Measurements from ENCODE around the gene GREM1.

GREM1 gene

GRCh38 chr15:32781781-32782180 lies 64.0 kb downstream of the GREM1 start:
- DNase-seq (ENCODE audit: low read depth in 2 of 3, low spot score in 1 of 3), result no peak

GRCh38 chr15:32784581-32784980 lies 66.8 kb downstream of the GREM1 start:
- DNase-seq (ENCODE audit: low read depth in 2 of 3, low spot score in 1 of 3), result no peak

GRCh38 chr15:32786906-32787305 lies 69.1 kb downstream of the GREM1 start:
- DNase-seq (ENCODE audit: low read depth in 2 of 3, low spot score in 1 of 3), result no peak

- no peak for DNase-seq (ENCODE audit: low read depth in 2 of 3, low spot score in 1 of 3)
Observed at GRCh38 chr15:32787949-32788348, 70.1 kb downstream of the GREM1 start.

- DNase-seq (ENCODE audit: low read depth in 2 of 3, low spot score in 1 of 3), result no peak
Observed at GRCh38 chr15:32790352-32790999, 72.7 kb downstream of the GREM1 start.

- DNase-seq (ENCODE audit: low read depth in 2 of 3, low spot score in 1 of 3), result no peak
Observed at GRCh38 chr15:32792436-32792835, 74.6 kb downstream of the GREM1 start.

Data from stimulated activated CD4-positive, alpha-beta T cell treated with anti-CD3 and anti-CD28 coated beads, Interleukin-12 subunit alpha, Interleukin-12 subunit beta, amount 100 ng/mL, for 48 hours (primary cell).